COLO829 (cell line): ENCODE data around the gene CYS1.
"Not testable (repeated sequence)": the region's sequence is repeated elsewhere in the genome, so short reads cannot be mapped to it uniquely, and the experiment has no call there.

Experiments
- DNase-seq: peaks from one replicate; pipeline ENCODE4 v3.0.0; 2012; ENCODE audit warnings: low spot score

Gene CYS1, protein sequence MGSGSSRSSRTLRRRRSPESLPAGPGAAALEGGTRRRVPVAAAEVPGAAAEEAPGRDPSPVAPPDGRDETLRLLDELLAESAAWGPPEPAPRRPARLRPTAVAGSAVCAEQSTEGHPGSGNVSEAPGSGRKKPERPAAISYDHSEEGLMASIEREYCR

DNA sequence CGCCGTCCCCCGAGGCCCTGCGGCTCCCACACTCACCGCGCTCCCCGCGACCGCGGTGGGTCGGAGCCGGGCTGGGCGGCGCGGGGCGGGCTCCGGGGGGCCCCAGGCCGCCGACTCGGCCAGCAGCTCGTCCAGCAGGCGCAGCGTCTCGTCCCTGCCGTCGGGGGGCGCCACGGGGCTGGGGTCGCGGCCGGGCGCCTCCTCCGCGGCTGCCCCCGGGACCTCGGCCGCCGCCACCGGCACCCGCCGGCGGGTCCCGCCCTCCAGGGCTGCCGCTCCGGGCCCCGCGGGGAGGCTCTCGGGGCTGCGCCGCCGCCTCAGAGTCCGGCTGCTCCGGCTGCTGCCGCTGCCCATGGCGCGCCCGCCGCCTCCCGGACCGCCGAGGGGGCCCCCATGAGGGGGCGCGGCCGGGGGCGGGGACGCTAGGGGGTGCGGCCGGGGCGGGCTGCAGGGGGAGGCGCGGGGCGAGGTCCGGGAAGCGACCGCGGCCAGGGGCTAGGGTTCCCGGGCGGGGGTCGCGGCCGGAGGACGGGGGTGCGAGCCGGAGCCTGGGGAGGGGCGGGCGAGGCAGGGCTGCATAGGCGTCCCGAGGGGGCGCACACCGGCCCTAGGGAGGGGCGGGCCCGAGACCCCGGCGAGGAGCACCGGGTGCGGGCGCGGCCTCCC lies at the start of gene CYS1:
Gene CYS1 (minus strand): TSS at position 542 of the 666 bp plus-strand sequence. CDS start 188 bp downstream, at position 354.
- no peak for DNase-seq

DNA sequence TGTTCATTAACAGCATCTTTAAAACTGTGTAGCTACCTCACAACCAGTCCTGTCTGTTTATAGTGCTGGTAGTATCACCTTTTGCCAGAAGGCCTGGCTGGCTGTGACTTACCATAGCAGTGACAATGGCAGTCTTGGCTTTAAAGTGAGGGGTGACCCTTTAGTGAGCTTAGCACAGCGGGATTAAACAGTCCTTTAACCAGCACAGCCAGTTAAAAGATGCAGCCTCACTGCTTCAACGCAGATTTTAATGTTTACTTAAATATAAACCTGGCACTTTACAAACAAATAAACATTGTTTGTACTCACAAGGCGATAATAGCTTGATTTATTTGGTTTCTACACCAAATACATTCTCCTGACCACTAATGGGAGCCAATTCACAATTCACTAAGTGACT lies 49.3 kb upstream of the CYS1 start:
- DNase-seq: no peak

DNA sequence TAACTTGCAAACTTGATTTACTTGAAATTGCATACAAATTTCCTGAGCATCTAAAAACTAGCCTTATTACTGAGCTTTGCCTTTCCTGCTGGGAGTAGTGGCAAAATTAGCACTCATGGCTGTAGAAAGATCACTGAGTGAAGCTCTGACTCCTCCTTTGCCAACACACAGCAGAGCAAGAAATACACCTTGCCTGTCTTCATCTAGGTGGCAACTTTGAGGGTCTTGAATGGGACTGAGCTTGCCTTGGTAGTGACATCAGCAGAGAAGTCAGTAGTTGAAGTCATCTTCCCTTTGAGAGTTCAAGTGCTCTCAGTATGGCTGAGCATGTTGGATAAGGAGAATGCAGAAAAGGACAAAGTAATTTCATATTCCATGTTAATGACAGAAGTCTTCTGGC lies 48.2 kb upstream of the CYS1 start:
- no peak for DNase-seq

DNA sequence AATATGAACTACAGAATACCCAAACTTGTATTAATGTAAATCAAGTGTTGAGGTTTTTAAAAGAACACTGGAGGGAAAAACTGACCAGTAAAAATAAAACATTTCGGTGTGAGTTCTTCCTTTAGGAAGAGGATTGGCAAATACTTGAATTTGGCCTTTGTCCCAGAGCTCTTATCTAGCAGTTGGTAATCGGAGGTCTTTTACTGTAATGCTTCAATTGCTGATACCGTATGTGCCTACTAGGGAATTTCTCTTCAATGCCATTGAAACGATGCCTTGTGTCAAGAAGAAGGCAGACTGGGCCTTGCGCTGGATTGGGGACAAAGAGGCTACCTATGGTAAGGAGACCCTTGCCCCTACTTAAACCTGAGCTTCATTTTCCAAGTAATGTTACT lies 46.4 kb upstream of the CYS1 start:
- no peak for DNase-seq

DNA sequence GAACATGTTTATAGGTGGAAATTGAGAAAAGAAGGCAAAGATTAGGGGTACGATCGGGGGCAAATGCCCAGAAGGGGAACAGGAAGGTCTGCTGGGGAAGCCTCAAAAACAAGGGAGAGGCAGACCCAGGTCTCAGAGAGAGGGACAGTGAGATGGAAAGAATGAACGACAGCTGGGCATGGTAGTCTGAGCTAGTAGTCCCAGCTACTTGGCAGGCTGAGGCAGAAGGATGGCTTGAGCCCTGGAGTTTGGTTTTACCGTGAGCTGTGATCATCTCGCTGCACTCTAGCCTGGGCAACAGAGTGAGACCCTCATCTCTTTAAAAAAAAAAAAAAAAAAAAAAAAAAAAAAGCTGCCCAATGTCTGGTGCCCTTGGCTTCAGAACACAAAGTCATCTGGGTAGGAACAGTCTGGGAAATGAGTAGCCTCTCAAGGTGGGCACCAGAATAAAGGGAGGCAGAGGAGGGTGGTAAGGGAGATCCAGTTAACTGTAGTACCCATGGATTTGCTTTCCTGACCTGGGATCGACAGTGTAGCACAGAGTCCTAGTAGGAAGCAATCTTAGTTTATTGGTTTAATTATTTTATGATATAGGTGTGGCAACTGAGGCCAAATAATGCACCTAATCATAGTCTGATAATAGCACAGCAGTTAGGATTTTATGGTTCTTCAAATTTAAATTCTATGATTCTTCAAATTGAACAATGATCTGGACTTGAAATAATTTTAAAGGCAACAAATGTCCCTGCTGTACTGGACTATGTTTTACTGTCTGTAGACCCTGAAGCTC lies 45.8 kb upstream of the CYS1 start:
- no peak for DNase-seq

DNA sequence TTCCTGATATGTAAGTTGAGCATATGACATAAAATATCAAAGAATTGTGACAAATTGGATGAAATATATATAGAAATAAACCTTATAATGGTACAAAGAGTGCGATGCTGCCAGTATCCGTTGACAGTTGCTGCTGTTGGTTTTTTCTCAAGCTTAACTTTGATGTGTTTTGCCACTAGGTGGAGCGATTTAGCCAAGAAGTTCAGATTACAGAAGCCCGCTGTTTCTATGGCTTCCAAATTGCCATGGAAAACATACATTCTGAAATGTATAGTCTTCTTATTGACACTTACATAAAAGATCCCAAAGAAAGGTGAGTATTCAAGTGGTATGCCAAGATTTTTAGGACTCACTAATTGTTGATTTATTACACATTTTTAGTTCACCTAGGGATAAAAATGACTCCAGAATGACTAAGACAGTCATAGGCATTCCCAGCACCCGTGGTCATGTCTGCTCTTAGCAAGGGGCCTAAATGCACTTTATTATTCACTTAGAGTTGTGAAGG lies 44.4 kb upstream of the CYS1 start:
- DNase-seq: peak; percentile 67

DNA sequence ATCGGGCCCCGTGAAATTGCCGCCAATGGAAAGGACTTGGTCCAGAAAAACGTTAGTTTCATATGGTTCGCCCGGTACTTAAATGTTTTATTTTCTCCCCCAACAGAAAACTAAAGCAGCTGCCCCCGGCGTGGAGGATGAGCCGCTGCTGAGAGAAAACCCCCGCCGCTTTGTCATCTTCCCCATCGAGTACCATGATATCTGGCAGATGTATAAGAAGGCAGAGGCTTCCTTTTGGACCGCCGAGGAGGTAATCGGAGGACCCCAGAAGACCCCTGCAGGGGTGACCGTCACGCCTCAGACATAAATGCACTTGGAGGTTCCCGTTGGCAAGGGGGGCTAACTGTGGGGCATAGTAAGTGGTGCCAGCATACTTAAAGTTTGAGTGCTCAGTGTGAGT lies 43.1 kb upstream of the CYS1 start:
- no peak for DNase-seq

DNA sequence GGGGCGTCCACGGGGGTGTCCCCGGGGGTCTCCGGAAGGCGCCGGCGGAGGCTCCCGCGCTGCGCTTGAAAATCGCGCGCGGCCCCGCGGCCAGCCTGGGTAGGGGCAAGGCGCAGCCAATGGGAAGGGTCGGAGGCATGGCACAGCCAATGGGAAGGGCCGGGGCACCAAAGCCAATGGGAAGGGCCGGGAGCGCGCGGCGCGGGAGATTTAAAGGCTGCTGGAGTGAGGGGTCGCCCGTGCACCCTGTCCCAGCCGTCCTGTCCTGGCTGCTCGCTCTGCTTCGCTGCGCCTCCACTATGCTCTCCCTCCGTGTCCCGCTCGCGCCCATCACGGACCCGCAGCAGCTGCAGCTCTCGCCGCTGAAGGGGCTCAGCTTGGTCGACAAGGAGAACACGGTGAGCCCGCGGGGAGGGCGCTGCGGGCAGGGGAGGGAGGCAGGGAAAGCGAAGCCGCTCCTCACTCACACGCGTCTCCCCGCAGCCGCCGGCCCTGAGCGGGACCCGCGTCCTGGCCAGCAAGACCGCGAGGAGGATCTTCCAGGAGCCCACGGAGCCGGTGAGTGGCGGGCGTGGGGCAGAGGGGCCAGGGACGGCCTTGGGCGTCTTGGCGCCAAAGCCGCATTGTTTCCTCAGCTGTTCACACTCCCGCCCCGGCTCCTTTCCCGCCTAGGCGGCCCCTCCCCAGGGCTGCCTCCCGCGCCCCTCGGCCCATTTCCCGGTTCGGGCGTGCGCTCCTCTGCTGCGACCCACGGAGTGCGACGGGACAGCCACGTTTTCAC lies 42.5 kb upstream of the CYS1 start, which contains the start of gene RRM2:
Gene RRM2 (plus strand): TSS at position 240 of the 781 bp plus-strand sequence. CDS start 60 bp downstream, at position 300.
- DNase-seq: peak; percentile 87

DNA sequence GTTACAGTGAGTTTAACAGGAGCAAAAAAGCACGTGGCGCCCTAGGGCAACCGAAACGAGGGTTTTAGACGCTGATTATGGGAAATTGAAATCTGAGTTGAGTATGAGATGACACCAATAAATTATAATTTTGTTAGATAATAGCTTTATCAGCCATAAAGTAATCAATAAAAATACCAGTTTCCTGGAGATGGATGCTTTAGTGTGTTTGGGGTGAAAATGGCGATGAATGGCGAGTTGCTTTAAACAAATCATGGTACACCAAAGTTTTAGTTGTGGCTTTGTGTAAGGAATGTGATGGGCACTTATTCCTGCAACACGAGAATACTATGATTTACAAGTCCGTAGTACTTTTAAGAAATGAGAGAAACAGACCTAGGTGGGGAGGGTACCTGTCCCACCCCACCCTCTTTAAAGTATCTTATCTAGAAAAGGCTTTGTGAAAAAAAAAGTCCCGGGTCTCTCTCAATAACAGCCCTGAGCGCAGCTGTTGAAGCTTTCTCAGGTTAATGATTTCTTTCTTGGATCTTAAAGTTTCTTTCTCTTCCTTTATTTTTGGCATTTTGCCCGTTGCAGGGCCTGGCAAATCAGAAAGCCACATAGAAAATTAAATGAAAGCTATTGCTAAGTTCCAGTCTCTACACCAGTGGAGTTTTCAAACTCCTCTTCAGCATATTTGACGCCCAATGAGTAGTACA lies 40.8 kb upstream of the CYS1 start:
- DNase-seq: no peak

DNA sequence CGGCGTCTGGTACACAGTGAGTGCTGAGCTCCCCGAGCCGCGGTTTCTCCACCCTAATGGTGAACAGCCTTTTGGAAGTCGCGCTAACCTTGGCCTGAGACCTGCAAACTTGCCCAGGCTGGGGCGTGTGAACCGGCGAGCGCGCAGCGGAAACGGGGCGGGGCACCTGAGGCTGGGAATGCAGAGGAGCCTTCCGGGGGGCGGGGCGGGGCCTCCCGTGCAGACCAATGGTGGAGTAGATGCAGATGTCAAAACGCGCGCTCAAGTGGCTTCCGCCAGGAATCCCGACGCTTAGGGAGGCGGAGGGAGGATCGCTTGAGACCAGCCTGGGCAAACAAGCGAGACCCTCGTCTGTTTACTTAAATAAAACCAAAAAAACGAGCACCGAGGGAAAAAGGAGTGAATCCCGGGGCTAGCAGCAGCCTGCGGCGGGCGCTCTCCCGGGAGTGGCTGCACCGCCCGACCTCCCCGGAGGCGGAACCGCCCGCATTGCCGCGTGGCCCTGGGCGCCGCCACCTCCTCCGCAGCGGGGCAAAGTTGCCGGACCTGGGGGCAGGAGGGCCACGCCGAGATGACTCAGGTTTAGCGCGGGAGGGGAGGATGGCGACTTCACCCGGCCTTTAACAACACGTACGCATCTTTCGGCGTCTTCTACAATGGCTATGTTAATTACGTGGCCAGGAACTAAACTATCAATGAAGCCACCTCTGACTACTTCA lies 40.1 kb upstream of the CYS1 start:
- peak; percentile 92 for DNase-seq

DNA sequence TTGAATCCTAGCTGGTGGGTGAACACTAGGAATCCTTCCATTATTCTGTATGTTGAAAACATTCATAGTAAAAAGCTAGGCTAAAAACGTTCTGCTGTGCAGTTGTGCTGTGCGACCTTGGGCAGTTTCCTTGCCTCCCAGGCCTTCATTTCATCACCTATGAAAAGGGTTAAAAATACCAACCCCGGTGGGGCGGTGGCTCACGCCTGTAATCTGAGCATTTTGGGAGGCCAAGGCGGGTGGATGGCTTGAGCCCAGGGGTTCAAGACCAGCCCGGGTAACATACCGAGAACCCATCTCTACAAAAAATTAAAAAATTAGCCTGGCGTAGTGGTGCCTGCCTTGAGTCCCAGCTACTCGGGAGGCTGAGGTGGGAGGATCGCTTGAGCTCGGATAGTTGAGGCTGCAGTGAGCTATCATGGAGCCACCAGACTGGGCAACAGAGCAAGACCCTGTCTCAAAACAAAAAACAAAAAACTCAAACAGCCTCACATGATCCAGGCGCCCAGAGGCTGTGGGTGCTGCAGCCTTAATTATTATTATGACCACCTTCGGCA lies 39.5 kb upstream of the CYS1 start:
- no peak for DNase-seq

DNA sequence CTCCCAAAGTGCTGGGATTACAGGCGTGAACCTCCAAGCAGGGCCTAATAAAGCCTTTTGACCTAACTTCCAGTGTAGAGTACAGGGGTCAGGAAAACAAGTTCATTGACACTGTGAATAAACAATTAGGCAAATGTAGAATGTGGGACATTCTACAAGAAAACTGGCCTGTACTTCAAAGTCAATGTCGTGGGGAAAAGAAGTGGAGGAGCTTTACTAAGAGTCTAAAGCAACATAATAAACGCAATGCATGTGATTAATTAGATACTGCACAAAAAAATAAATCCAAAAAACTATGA lies 38.8 kb upstream of the CYS1 start:
- no peak for DNase-seq

DNA sequence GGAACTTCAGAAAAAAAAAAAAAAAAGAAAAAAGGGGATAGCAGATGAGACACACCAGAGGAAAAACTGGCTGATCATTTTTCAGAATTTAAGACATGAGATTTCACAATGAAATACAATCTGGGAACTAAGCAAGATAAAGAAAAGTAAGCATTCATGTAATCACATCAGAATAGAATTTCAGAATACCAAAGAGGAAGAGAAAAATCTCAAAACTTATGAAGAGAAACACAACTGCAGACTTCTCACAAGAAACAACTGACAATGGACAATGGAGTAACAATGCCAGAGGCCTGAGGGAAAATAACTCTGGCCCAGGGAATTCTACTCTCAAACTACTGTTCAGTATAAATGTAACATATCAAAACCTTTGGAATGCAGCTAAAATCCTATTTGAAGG lies 29.1 kb upstream of the CYS1 start:
- DNase-seq: peak; percentile 35

DNA sequence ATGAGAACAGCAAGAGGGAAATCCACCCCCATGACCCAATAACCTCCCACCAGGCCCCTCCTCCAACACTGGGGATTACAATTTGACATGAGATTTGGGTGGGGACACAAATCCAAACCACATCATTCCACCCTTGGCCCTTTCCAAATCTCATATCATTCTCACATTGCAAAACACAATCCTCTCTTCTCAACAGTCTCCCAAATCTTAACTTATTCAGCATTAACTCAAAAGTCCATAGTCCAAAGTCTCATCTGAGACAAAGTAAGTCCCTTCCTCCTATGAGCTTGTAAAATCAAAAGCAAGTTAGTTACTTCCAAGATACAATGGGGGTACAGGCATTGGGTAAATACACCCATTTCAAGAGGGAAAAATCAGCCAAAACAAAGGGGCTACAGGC lies 24.7 kb upstream of the CYS1 start:
- DNase-seq: not testable (repeated sequence)

DNA sequence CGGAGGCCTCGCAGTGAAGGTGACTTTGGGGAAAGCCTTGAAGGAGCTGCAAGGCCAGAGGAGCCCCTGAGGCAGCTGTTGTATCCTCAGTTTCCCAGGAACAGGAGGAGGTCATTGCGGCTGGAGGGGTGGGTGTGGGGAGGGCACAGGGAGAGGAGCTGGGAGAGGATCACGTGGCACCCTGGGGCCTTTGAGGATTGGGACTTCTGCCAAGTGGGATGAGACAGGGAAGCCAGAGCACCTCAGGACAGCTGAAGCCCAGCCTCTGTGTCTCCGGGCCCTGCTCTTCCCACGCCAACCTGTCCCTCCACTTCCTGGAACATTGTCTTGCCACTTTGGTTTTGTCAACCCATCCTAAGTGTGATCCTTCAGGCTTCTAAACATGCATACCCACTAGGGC lies 23.0 kb upstream of the CYS1 start:
- DNase-seq: no peak

DNA sequence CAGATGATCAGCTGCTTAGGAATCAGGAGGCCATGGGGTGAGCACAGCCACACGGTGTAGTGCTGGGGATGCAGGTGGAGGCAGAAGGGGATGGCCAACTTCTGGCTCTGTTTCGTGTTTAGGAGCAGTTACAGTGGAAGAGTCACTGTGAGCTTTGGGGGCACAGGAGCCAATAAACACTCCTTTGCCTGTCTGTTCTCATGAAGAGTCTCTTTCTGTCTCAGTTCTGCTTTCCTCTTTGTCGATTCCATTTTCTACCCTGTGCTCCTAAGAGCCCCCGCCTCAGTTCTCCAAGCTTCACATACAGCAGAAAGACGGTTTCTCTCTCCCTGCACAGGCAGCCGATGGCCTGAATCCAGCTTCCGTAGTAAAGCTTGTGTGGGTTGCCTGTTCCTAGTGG lies 21.3 kb upstream of the CYS1 start:
- DNase-seq: no peak

DNA sequence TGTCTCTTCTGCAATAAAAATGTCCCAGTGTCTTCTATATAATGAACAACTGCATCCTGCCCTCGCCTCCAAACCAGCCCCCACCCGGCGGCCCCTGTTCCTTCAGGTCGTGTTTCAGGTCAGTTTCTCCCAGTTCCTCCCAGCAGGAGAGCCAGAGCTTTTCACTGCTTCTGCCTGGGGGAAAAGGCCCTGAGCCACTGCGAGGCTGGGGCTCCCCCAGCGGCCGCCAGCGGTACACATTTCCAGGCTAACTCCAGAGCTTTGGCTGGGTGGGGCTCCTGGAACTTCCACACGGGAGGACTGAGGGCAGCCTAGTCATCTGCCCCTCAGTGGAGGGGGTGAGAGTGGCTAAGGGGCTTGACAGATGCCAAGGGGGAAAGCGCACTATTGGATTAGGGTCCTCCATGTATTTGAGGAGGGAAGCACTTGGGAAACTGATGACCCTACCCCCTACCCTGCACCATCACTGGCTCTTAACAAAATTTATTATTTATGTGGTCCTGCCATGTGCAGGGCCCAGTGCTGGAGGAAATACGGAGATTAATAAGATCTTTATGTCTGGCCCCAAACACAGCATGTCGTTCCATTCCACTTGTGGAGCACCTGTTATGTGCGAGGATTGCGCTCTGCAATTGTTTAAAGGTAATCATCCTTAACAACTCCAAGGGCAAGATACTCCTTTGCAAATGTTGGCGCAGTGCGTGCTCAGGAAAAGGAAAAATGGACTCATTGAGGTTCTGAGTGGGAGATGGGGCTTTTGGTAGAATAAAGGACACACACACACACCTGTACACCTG lies 17.3 kb upstream of the CYS1 start:
- peak; percentile 77 for DNase-seq

DNA sequence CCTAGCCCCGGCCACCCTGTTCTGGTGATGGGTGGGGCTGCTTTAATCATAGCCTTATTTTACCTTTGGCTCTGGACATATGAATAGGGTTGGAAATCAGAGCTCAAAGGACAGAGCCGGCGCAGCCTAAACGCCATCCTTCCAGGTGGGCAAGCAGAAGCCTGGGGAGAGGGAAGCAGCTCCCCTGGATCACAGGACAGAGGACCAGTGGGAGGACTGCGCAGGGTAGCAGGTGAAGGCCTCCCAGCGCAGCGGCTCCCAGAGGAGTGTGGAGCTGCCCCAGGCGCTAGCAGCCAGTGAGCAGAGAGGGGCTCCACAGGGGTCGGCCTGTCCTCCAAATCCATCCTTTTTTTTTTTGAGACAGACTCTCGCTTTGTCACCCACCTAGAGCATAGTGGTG lies 16.4 kb upstream of the CYS1 start:
- no peak for DNase-seq

DNA sequence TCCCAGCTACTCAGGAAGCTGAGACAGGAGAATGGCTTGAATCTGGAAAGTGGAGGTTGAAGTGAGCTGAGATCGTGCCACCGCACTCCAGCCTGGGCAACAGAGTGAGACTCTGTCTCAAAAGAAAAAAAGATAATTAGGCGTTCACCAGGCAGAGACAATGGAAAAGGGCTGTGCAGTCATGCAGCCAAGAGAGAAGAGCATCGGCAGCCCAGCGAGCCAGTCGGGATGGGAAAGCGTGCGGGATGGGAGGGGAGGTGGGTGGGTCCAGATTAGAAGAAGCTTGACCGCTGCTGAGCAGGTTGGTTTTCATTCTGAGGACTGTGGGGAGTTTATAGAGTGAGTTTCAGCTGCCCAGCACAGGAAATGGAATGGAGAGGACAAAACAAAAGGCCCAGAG lies 15.0 kb upstream of the CYS1 start:
- no peak for DNase-seq

DNA sequence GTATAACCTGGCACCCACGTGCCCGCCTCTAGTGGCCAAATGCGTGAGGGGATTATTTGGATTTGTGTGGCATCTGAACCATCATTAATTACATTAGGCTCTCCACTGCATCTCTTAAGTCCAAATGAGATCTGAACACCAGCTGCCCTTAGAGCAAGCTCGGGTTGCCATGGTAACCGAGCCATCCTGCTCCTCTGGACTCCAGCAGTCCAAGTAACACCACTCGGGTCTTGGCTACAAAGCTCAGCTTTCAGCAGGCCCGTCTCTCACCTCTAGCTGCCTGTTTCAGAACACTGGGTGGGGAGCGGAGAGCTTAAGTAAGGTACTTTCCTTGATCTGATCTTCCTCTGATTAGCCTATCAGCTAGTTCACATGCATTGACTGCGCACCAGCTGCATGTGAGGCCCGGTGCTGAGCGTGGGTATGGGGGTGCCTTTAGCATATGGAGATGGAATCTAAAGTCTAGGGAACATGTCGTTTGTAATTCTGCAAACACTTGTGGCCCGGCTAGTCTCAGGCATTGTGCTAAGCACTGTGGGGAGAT lies 14.1 kb upstream of the CYS1 start:
- no peak for DNase-seq
